ENCODE results near the gene THADA.

The THADA gene

GRCh38 chr2:43186321-43186678 lies 409.5 kb downstream of the THADA start:
- DNase-seq (ENCODE audit: low spot score), result no peak

GRCh38 chr2:43185146-43185545 lies 410.7 kb downstream of the THADA start:
- no peak for DNase-seq (ENCODE audit: low spot score)

- DNase-seq (ENCODE audit: low spot score), result no peak
These were observed 411.4 kb downstream of the THADA start for GRCh38 chr2:43184339-43184895.

- DNase-seq (ENCODE audit: low spot score), result no peak
These were observed 412.1 kb downstream of the THADA start for GRCh38 chr2:43183743-43184142.

- DNase-seq (ENCODE audit: low spot score), result no peak
These were observed 414.9 kb downstream of the THADA start for GRCh38 chr2:43180897-43181296.

Measured in COLO829 (cell line).